B cell (primary cell): Measurements from ENCODE around the gene ULBP2.

ENCODE experiments used
- EZH2 ChIP-seq: IDR thresholded peaks from 2 replicates; pipeline ENCODE4 v1.6.1; 2012; ENCODE audit warnings: borderline replicate concordance, low read depth, mild to moderate bottlenecking, moderate library complexity, low read length; ENCODE audit not compliant: insufficient read depth, poor library complexity, severe bottlenecking
- TF ChIP-seq, protein P1 (sequence below): fragments of 200-600 bp; IDR thresholded peaks from one replicate; pipeline ENCODE4 v1.8.0; 2022; ENCODE audit warnings: antibody characterized with exemption, mild to moderate bottlenecking

DNA sequence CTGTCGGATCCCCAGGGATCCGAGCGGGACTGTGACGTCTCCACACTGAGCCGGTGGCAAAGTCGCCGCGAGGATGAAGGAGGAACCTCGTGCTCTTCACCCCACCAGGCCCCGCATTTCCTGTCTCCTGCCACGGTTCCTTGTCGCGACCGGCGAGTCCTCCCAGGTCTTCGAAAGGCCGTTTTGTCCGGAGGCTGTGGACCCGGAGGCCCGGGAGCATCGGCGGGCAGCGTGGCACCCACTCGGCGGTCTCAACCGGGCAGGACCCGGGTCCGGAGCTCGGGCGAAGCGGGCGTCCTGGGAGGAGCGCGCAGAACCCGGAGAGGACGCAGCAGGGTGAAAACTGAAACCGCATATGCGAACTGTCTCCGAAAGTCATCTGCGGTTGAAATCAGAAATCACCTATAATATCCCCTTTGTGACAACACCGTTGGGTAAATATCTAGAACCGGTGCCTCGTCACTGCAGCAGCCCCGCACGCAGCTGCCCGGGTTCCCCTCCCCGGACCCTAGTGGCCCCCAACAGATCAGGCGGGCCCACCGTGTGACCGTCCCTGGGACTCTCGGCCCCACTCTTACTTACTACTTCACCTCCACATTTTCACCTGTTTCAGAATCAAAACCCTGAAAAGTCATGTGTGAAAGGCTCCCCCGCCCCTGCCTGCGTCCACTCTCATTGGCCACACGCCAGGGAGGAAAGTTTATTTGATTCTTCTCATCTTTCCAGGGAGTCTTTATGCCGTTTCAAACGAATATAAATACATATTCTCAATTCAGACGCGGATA lies 3.1 kb upstream of the ULBP2 start:
- TF ChIP-seq, protein P1, sequence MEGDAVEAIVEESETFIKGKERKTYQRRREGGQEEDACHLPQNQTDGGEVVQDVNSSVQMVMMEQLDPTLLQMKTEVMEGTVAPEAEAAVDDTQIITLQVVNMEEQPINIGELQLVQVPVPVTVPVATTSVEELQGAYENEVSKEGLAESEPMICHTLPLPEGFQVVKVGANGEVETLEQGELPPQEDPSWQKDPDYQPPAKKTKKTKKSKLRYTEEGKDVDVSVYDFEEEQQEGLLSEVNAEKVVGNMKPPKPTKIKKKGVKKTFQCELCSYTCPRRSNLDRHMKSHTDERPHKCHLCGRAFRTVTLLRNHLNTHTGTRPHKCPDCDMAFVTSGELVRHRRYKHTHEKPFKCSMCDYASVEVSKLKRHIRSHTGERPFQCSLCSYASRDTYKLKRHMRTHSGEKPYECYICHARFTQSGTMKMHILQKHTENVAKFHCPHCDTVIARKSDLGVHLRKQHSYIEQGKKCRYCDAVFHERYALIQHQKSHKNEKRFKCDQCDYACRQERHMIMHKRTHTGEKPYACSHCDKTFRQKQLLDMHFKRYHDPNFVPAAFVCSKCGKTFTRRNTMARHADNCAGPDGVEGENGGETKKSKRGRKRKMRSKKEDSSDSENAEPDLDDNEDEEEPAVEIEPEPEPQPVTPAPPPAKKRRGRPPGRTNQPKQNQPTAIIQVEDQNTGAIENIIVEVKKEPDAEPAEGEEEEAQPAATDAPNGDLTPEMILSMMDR, result no peak
- TF ChIP-seq EZH2, result no peak
